ENCODE data around the gene SPTSSA.

Gene SPTSSA

DNA sequence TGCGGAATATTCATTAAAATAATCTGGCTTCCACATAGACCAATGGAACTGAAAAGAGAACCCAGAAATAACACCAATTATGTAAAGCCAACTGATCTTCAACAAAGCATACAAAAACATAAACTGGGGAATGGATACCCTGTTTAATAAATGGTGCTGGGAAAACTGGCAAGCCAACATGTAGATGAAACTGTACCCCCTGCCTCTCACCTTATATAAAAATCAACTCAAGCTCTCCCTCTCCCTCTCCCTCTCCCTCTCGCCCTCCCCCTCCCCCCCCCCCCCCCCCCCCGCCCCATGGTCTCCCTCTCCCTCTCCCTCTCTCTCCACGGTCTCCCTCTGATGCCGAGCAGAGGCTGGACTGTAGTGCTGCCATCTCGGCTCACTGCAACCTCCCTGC lies 13.1 kb upstream of the SPTSSA start:
- Histone ChIP-seq H3K9me3 (ENCODE audit: insufficient read depth, low read length) (no peaks in the 10 kb centered on the region), H3K27ac (ENCODE audit: low read depth, low read length) (no peak overlapping the region), H3K36me3 (ENCODE audit: low read length) (no peaks in the 10 kb centered on the region), H3K4me3 (ENCODE audit: insufficient read depth, low read length, poor library complexity, severe bottlenecking) (no peak overlapping the region), H3K9me2 (replicated peaks; ENCODE audit: insufficient read depth, low read length) (no peaks in the 10 kb centered on the region), H3K4me2 (ENCODE audit: low read depth, low read length, poor library complexity, severe bottlenecking) (no peak overlapping the region), H3K27me3 (ENCODE audit: low read length) (no peaks in the 10 kb centered on the region), H3K9ac (ENCODE audit: low read length) (no peak overlapping the region), H4K20me1 (ENCODE audit: low read depth, low read length) (no peaks in the 10 kb centered on the region), H3K79me2 (ENCODE audit: insufficient read depth, low read length) (no peaks in the 10 kb centered on the region), H2AFZ (ENCODE audit: low read depth, low read length, severe bottlenecking) (no peak overlapping the region), H3F3A (ENCODE audit: insufficient read depth) (no peaks in the 10 kb centered on the region)
- TF ChIP-seq, protein P1, sequence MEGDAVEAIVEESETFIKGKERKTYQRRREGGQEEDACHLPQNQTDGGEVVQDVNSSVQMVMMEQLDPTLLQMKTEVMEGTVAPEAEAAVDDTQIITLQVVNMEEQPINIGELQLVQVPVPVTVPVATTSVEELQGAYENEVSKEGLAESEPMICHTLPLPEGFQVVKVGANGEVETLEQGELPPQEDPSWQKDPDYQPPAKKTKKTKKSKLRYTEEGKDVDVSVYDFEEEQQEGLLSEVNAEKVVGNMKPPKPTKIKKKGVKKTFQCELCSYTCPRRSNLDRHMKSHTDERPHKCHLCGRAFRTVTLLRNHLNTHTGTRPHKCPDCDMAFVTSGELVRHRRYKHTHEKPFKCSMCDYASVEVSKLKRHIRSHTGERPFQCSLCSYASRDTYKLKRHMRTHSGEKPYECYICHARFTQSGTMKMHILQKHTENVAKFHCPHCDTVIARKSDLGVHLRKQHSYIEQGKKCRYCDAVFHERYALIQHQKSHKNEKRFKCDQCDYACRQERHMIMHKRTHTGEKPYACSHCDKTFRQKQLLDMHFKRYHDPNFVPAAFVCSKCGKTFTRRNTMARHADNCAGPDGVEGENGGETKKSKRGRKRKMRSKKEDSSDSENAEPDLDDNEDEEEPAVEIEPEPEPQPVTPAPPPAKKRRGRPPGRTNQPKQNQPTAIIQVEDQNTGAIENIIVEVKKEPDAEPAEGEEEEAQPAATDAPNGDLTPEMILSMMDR (IDR thresholded peaks at IDR 0.05; ENCODE audit: insufficient read depth, low read length, poor library complexity, severe bottlenecking) = no peak
- no peak for TF ChIP-seq EZH2phosphoT487 (conservative IDR thresholded peaks at IDR 0.05; ENCODE audit: low read length)

DNA sequence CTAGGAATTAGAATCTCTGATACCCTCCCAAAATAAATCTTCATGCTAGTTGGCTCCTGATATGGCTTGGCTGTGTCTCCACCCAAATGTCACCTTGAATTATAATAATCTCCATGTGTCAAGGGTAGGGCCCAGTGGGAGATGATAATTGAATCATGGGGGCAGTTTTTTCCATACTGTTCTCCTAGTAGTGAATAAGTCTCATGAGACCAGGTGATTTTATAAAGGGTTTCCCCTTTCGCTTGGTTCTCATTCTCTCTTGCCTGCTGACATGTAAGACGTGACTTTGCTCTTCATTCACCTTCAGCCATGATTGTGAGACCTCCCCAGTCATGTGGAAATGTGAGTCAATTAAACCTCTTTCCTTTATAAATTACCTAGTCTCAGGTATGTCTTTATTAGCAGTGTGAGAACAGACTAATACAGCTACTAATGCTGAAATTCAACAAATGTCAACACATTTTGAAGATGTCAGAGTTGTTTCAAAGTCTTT lies 12.2 kb upstream of the SPTSSA start:
- Histone ChIP-seq H3K9me2 (replicated peaks; ENCODE audit: insufficient read depth, low read length) (no peaks in the 10 kb centered on the region), H3K4me2 (ENCODE audit: low read depth, low read length, poor library complexity, severe bottlenecking) (no peak overlapping the region), H3K36me3 (ENCODE audit: low read length) (no peaks in the 10 kb centered on the region), H3K79me2 (ENCODE audit: insufficient read depth, low read length) (no peaks in the 10 kb centered on the region), H3F3A (ENCODE audit: insufficient read depth) (no peaks in the 10 kb centered on the region), H3K4me3 (ENCODE audit: insufficient read depth, low read length, poor library complexity, severe bottlenecking) (no peak overlapping the region), H4K20me1 (ENCODE audit: low read depth, low read length) (no peaks in the 10 kb centered on the region), H3K9ac (ENCODE audit: low read length) (no peak overlapping the region), H3K27ac (ENCODE audit: low read depth, low read length) (no peak overlapping the region), H3K9me3 (ENCODE audit: insufficient read depth, low read length) (no peaks in the 10 kb centered on the region), H2AFZ (ENCODE audit: low read depth, low read length, severe bottlenecking) (no peak overlapping the region), H3K27me3 (ENCODE audit: low read length) (no peaks in the 10 kb centered on the region)
- TF ChIP-seq, protein P1 (IDR thresholded peaks at IDR 0.05; ENCODE audit: insufficient read depth, low read length, poor library complexity, severe bottlenecking) = no peak
- TF ChIP-seq EZH2phosphoT487 (conservative IDR thresholded peaks at IDR 0.05; ENCODE audit: low read length) = no peak

DNA sequence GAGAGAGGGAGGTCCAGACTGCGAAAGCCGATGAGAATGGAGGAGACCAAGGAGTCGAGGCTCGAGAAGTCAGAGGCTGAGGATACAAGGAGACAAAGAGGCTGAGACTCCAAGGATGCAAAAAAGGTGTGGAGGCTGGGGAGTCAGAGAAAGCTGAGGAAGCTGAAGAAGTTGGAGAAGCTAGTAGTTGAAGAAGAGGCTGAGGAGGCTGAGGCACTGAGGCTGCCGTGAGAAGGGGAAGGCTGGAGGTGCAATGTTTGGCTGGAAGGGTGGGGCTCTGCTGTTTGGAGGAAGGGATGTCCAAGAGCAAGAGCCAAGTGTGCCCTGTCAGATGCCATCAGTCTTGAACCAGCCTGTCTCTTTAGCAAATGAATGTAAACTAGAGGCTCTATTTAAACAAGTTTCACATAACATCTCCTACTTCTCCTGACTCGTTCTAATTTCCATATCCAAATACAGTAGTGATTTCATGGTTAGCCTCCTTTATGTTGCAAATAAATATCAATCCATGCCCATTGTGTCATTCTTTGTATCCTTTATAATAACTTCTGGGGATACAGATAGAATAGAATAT lies 10.8 kb upstream of the SPTSSA start:
- no peak overlapping the region for H3K4me2 ChIP-seq (ENCODE audit: low read depth, low read length, poor library complexity, severe bottlenecking)
- no peak overlapping the region for H3K4me3 ChIP-seq (ENCODE audit: insufficient read depth, low read length, poor library complexity, severe bottlenecking)
- no peaks in the 10 kb centered on the region for H3K9me3 ChIP-seq (ENCODE audit: insufficient read depth, low read length)
- no peak for TF ChIP-seq EZH2phosphoT487 (conservative IDR thresholded peaks at IDR 0.05; ENCODE audit: low read length)
- no peak overlapping the region for H3K9ac ChIP-seq (ENCODE audit: low read length)
- H3F3A ChIP-seq (ENCODE audit: insufficient read depth) = no peaks in the 10 kb centered on the region
- no peaks in the 10 kb centered on the region for H3K27me3 ChIP-seq (ENCODE audit: low read length)
- H4K20me1 ChIP-seq (ENCODE audit: low read depth, low read length) = no peaks in the 10 kb centered on the region
- H3K36me3 ChIP-seq (ENCODE audit: low read length) = no peaks in the 10 kb centered on the region
- no peak overlapping the region for H3K27ac ChIP-seq (ENCODE audit: low read depth, low read length)
- H3K79me2 ChIP-seq (ENCODE audit: insufficient read depth, low read length) = no peaks in the 10 kb centered on the region
- H3K9me2 ChIP-seq (replicated peaks; ENCODE audit: insufficient read depth, low read length) = no peaks in the 10 kb centered on the region
- H2AFZ ChIP-seq (ENCODE audit: low read depth, low read length, severe bottlenecking) = no peak overlapping the region

DNA sequence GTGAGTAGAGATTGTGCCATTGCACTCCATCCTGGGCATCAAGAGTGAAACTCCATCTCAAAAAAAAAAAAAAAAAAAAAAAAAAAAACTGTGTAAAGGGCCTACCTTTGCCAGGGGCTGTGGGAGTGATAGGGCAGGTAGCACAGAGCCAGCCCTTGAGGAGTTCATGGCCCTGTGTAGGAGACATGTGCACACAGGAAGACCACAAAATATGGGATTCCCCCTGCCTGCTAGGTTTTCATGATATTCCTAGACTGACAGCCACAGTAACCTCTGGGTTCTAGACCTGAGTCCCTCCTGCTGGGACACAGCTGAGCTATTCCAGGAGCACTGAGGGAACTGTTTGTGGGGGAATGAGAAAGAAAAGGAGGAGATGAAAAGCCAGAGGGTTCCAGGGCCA lies 8.3 kb upstream of the SPTSSA start:
- Histone ChIP-seq H3K9me2 (replicated peaks; ENCODE audit: insufficient read depth, low read length) (no peaks in the 10 kb centered on the region), H3K4me2 (ENCODE audit: low read depth, low read length, poor library complexity, severe bottlenecking) (no peak overlapping the region), H3K9me3 (ENCODE audit: insufficient read depth, low read length) (no peaks in the 10 kb centered on the region), H3K27ac (ENCODE audit: low read depth, low read length) (no peak overlapping the region), H3K27me3 (ENCODE audit: low read length) (no peaks in the 10 kb centered on the region), H4K20me1 (ENCODE audit: low read depth, low read length) (no peaks in the 10 kb centered on the region), H3K36me3 (ENCODE audit: low read length) (no peaks in the 10 kb centered on the region), H3K79me2 (ENCODE audit: insufficient read depth, low read length) (no peaks in the 10 kb centered on the region), H3K9ac (ENCODE audit: low read length) (no peak overlapping the region), H2AFZ (ENCODE audit: low read depth, low read length, severe bottlenecking) (no peak overlapping the region), H3F3A (ENCODE audit: insufficient read depth) (no peaks in the 10 kb centered on the region), H3K4me3 (ENCODE audit: insufficient read depth, low read length, poor library complexity, severe bottlenecking) (no peak overlapping the region)
- TF ChIP-seq, protein P1 (IDR thresholded peaks at IDR 0.05; ENCODE audit: insufficient read depth, low read length, poor library complexity, severe bottlenecking) = no peak
- no peak for TF ChIP-seq EZH2phosphoT487 (conservative IDR thresholded peaks at IDR 0.05; ENCODE audit: low read length)
